Measurements from ENCODE around the gene CTCF.

Gene CTCF

GRCh38 chr16:67655363-67655762, 93.0 kb downstream of the CTCF start:
- DNase-seq = no peak

GRCh38 chr16:67656344-67657016, 94.2 kb downstream of the CTCF start:
- no peak for DNase-seq

- DNase-seq = no peak
Measured at GRCh38 chr16:67657017-67657608, 94.8 kb downstream of the CTCF start.

GRCh38 chr16:67657751-67658518, 95.6 kb downstream of the CTCF start:
- no peak for DNase-seq

GRCh38 chr16:67658849-67659674, 96.7 kb downstream of the CTCF start:
- no peak for DNase-seq

GRCh38 chr16:67659675-67660563, 97.6 kb downstream of the CTCF start, which contains the start of gene ACD:
Gene ACD (minus strand): TSS chr16:67660260. CDS start chr16:67660220, 40 bp downstream.
- DNase-seq = peak; percentile 72 to 91

GRCh38 chr16:67660564-67661028, 98.3 kb downstream of the CTCF start, which contains the start of gene PARD6A:
Gene PARD6A (plus strand): TSS chr16:67660960. CDS start chr16:67661039, 79 bp downstream.
- peak; percentile 87 to 95 for DNase-seq

GRCh38 chr16:67661101-67661761, 98.9 kb downstream of the CTCF start:
- no peak for DNase-seq

GRCh38 chr16:67661886-67662652, 99.7 kb downstream of the CTCF start:
- DNase-seq = no peak

- no peak for DNase-seq
Measured at GRCh38 chr16:67662653-67663010, 100.3 kb downstream of the CTCF start.

- no peak for DNase-seq
Measured at GRCh38 chr16:67663151-67663876, 101.0 kb downstream of the CTCF start.

- no peak for DNase-seq
Measured at GRCh38 chr16:67663877-67664222, 101.5 kb downstream of the CTCF start.

GRCh38 chr16:67664258-67664657, 101.9 kb downstream of the CTCF start:
- no peak for DNase-seq

GRCh38 chr16:67664871-67665270, 102.5 kb downstream of the CTCF start:
- no peak for DNase-seq

- no peak for DNase-seq
Measured at GRCh38 chr16:67665598-67665997, 103.3 kb downstream of the CTCF start.

- no peak for DNase-seq
Measured at GRCh38 chr16:67666032-67666551, 103.8 kb downstream of the CTCF start.

- peak; percentile 49 to 75 for DNase-seq
Measured at GRCh38 chr16:67666559-67667452, 104.5 kb downstream of the CTCF start, which contains the start of the genes C16orf86 and ENKD1. Gene C16orf86 (plus strand): TSS chr16:67666814. CDS start chr16:67666971, 157 bp downstream. Gene ENKD1 (minus strand): TSS chr16:67666750. CDS start chr16:67666442, 308 bp downstream.

GRCh38 chr16:67667453-67667816, 105.1 kb downstream of the CTCF start:
- no peak for DNase-seq
